Stimulated activated CD8-positive, alpha-beta memory T cell treated with anti-CD3 and anti-CD28 coated beads, Interleukin-12 subunit alpha, Interleukin-12 subunit beta, amount 100 ng/mL, for 4 hours (primary cell): ENCODE results near the gene SLC29A3.
"Not testable (repeated sequence)": the region's sequence is repeated elsewhere in the genome, so short reads cannot be mapped to it uniquely, and the experiment has no call there.

Experiments used
- DNase-seq: peaks from one replicate; pipeline ENCODE4 v3.0.0-alpha.2; 2020; ENCODE audit warnings: low read depth

Gene SLC29A3

GRCh38 chr10:71319042-71319799, at the start of gene SLC29A3:
SLC29A3 (plus strand) TSS chr10:71319259; CDS start chr10:71319310, 51 bp downstream.
- peak; percentile 73 for DNase-seq

GRCh38 chr10:71269301-71270288, 49.5 kb upstream of the SLC29A3 start:
- DNase-seq = no peak

- no peak for DNase-seq
Observed at GRCh38 chr10:71270301-71271220, 48.5 kb upstream of the SLC29A3 start.

GRCh38 chr10:71271662-71272055, 47.4 kb upstream of the SLC29A3 start:
- DNase-seq = no peak

- DNase-seq = no peak
Observed at GRCh38 chr10:71272056-71272771, 46.8 kb upstream of the SLC29A3 start.

GRCh38 chr10:71272974-71273373, 46.1 kb upstream of the SLC29A3 start:
- DNase-seq = not testable (repeated sequence)

- no peak for DNase-seq
Observed at GRCh38 chr10:71273506-71273905, 45.6 kb upstream of the SLC29A3 start.

- no peak for DNase-seq
Observed at GRCh38 chr10:71274901-71275796, 43.9 kb upstream of the SLC29A3 start.

- no peak for DNase-seq
Observed at GRCh38 chr10:71276873-71277272, 42.2 kb upstream of the SLC29A3 start.

GRCh38 chr10:71277914-71278665, 41.0 kb upstream of the SLC29A3 start:
- DNase-seq = no peak

- DNase-seq = no peak
Observed at GRCh38 chr10:71278691-71279588, 40.1 kb upstream of the SLC29A3 start.

- no peak for DNase-seq
Observed at GRCh38 chr10:71279590-71280170, 39.4 kb upstream of the SLC29A3 start.

GRCh38 chr10:71280216-71280615, 38.8 kb upstream of the SLC29A3 start:
- DNase-seq = no peak

GRCh38 chr10:71280825-71281224, 38.2 kb upstream of the SLC29A3 start:
- no peak for DNase-seq

GRCh38 chr10:71281646-71282322, 37.3 kb upstream of the SLC29A3 start:
- no peak for DNase-seq

- no peak for DNase-seq
Observed at GRCh38 chr10:71282323-71282680, 36.8 kb upstream of the SLC29A3 start.

- DNase-seq = no peak
Observed at GRCh38 chr10:71283410-71283809, 35.6 kb upstream of the SLC29A3 start.
